Ovary (tissue), 9 donors: ENCODE results near the gene STK10. TPM values are rescaled to one million over a fixed set of nuclear protein-coding genes. Genes with fewer than 3 reads are reported as not detected.

ENCODE experiments used
- DNase-seq, 5 donors: peaks; one replicate each; pipeline ENCODE4 v3.0.0-alpha.2; 2019 to 2020
- H3K27ac ChIP-seq, 2 donors: fragments of 200-600 bp; one replicate each; pipeline versions ENCODE4 v1.5.1 to v1.8.0; 2019 to 2022
- H3K27me3 ChIP-seq: fragments of 200-600 bp; one replicate; pipeline ENCODE4 v1.8.0; 2022
- H3K36me3 ChIP-seq: fragments of 200-600 bp; sonication (generic); one replicate; pipeline ENCODE4 v1.5.1; 2019
- H3K4me1 ChIP-seq: one replicate; pipeline ENCODE4 v1.8.1; 2013; ENCODE audit warnings: mild to moderate bottlenecking, moderate library complexity; ENCODE audit not compliant: insufficient read depth
- H3K4me3 ChIP-seq: fragments of 200-600 bp; sonication (generic); one replicate; pipeline ENCODE4 v1.5.1; 2017
- H3K9me3 ChIP-seq, 2 donors: fragments of 200-600 bp in 1 of 2; sonication (generic) in 1 of 2; one replicate each; pipeline versions ENCODE4 v1.5.1 to v1.8.1; 2013 to 2019; ENCODE audit warnings: mild to moderate bottlenecking in 1 of 2, moderate library complexity in 1 of 2
- CTCF ChIP-seq, 3 donors: fragments of 450-650 bp in 2 of 3; fragments of 200-600 bp in 1 of 3; IDR thresholded peaks; one replicate each; pipeline versions ENCODE4 v1.5.1 to v1.8.0; 2016 to 2022; ENCODE audit warnings: antibody characterized with exemption in 3 of 3, mild to moderate bottlenecking in 1 of 3
- EP300 ChIP-seq: sonication (generic); formaldehyde crosslinking; IDR thresholded peaks from one replicate; pipeline ENCODE4 v1.6.1; 2017; ENCODE audit warnings: antibody characterized with exemption
- POLR2A ChIP-seq: fragments of 450-650 bp; IDR thresholded peaks from one replicate; pipeline ENCODE4 v1.6.1; 2017; ENCODE audit warnings: antibody characterized with exemption, mild to moderate bottlenecking, moderate library complexity
- WGBS, 3 donors: extraction: QIAGEN DNeasy Blood & Tissue Kit in 1 of 3; methylation state at CpG; one replicate each; pipeline versions ENCODE4 v1.1.5 to v1.1.7; 2013 to 2017; 5-methylcytosine and 5-hydroxymethylcytosine counted together
- intact Hi-C, 4 donors: fragments of 100-400 bp; cut with DNase I; formaldehyde crosslinking; loops; one replicate each; pipeline versions ENCODE4 v1.11.0 to v1.15.1; 2022 to 2023
- polyA plus RNA-seq, 2 donors: library from polyadenylated mRNA; stranded (reverse); fragments of 200-250 nt in 1 of 2; fragments of 350-450 nt in 1 of 2; fragmentation: Illumina TruSeq in 1 of 2; extraction: RNeasy Lipid Tissue Mini Kit (QIAGEN cat#74804) in 1 of 2; gene quantifications; one replicate each; pipeline ENCODE4 v1.2.3, GENCODE V29; 2013 to 2014
- total RNA-seq, 7 donors: library from RNA; depleted of rRNA in 2 of 7; stranded (reverse); fragments of >200 nt in 2 of 7; fragmentation: NEBNext Ultra II Directional in 3 of 7; extraction: Animal tissue kit (Norgen Biotek cat#: 25700) in 3 of 7; gene quantifications; one replicate each; pipeline versions ENCODE4 v1.1.0 to v1.2.4, GENCODE V29; 2016 to 2023
- donor health status: DM: no; HTN: no; CAD: no; lungs with moderate emphysema.
- donor health status: DM: no; HTN: no; CAD: no.
- donor health status: Bipolar disorder and iron deficiency.
- donor health status: DM: yes; HTN: yes; CAD: no.
- donor health status: DM: no; HTN: no; CAD: no.
- donor health status: DM: yes; HTN: yes; CAD: no.

STK10 gene
- total and polyA plus RNA-seq, 9 donors, result 5.4 to 15.5 (median 10.0) TPM

- DNase-seq, result no peak
- intact Hi-C loops, result no loop called here
- TF ChIP-seq POLR2A (no peak), CTCF (IDR thresholded peaks at IDR 0.05) (no peak), EP300 (no peak)
- WGBS, 3 donors, result 68 to 85% (median 75%) methylated on average over 5 of the region's 5 CpGs
- no peaks in the 10 kb centered on the region for H3K27me3 ChIP-seq
- H3K4me3 ChIP-seq, result no peak overlapping the region
- H3K36me3 ChIP-seq, result no peaks in the 10 kb centered on the region
- H3K4me1 ChIP-seq, result no peaks in the 10 kb centered on the region
- no peaks in the 10 kb centered on the region for H3K9me3 ChIP-seq
- no peak overlapping the region for H3K27ac ChIP-seq
These were observed 128.3 kb downstream of the STK10 start for GRCh38 chr5:172059661-172060100.

- WGBS, 3 donors, result 60 to 74% (median 68%) methylated on average over 6 of the region's 6 CpGs
- Histone ChIP-seq H3K9me3 (no peaks in the 10 kb centered on the region), H3K4me1 (no peaks in the 10 kb centered on the region), H3K4me3 (no peak overlapping the region), H3K36me3 (no peaks in the 10 kb centered on the region), H3K27ac (no peak overlapping the region), H3K27me3 (no peaks in the 10 kb centered on the region)
- intact Hi-C loops, result no loop called here
- DNase-seq, result no peak
- TF ChIP-seq EP300 (no peak), CTCF (IDR thresholded peaks at IDR 0.05) (no peak), POLR2A (no peak)
These were observed 129.9 kb downstream of the STK10 start for GRCh38 chr5:172058088-172058487.

- Histone ChIP-seq H3K4me1 (no peaks in the 10 kb centered on the region), H3K27ac (no peak overlapping the region), H3K36me3 (no peaks in the 10 kb centered on the region), H3K4me3 (no peak overlapping the region), H3K27me3 (no peaks in the 10 kb centered on the region), H3K9me3 (no peaks in the 10 kb centered on the region)
- no peak for DNase-seq
- 94 to 97% (median 95%) methylated on average over 3 of the region's 3 CpGs for WGBS, 3 donors
- no peak for TF ChIP-seq CTCF (IDR thresholded peaks at IDR 0.05)
- TF ChIP-seq EP300, result no peak
- TF ChIP-seq POLR2A, result no peak
- intact Hi-C loops, result no loop called here
These were observed 132.0 kb downstream of the STK10 start for GRCh38 chr5:172055996-172056395.

- DNase-seq, result no peak
- no peaks in the 10 kb centered on the region for H3K4me1 ChIP-seq
- H3K27me3 ChIP-seq, result no peaks in the 10 kb centered on the region
- 94 to 96% (median 95%) methylated on average over 19 of the region's 19 CpGs for WGBS, 3 donors
- no peaks in the 10 kb centered on the region for H3K36me3 ChIP-seq
- H3K27ac ChIP-seq, result no peak overlapping the region
- no peaks in the 10 kb centered on the region for H3K9me3 ChIP-seq
- H3K4me3 ChIP-seq, result no peak overlapping the region
- TF ChIP-seq POLR2A (no peak), EP300 (no peak), CTCF (IDR thresholded peaks at IDR 0.05) (no peak)
- intact Hi-C loops, result no loop called here
These were observed 132.6 kb downstream of the STK10 start for GRCh38 chr5:172055421-172055820.
